SJSA1 (cell line): ENCODE measurements around the gene ORMDL3. TPM values are rescaled to one million over a fixed set of nuclear protein-coding genes. Genes with fewer than 3 reads are reported as not detected.

ENCODE experiments used
- DNase-seq, 2 experiments: peaks; one replicate each; pipeline ENCODE4 v3.0.0-alpha.2; 2015 to 2020; ENCODE audit warnings: low spot score in 2 of 2, low read depth in 1 of 2
- H3K27ac ChIP-seq: fragments of 250-450 bp; sonication (Bioruptor Pico); 2 replicates; pipeline ENCODE4 v1.5.1; 2020; ENCODE audit warnings: mild to moderate bottlenecking, moderate library complexity
- H3K27me3 ChIP-seq: fragments of 250-450 bp; sonication (Bioruptor Pico); replicated peaks from 2 replicates; pipeline ENCODE4 v1.5.1; 2020; ENCODE audit warnings: mild to moderate bottlenecking, moderate library complexity
- H3K36me3 ChIP-seq: fragments of 250-450 bp; sonication (Bioruptor Pico); 2 replicates; pipeline ENCODE4 v1.5.1; 2020; ENCODE audit warnings: mild to moderate bottlenecking
- H3K4me1 ChIP-seq: fragments of 250-450 bp; sonication (Bioruptor Pico); replicated peaks from 2 replicates; pipeline ENCODE4 v1.6.1; 2021; ENCODE audit warnings: mild to moderate bottlenecking
- H3K4me3 ChIP-seq: fragments of 250-450 bp; sonication (Bioruptor Pico); 2 replicates; pipeline ENCODE4 v1.5.1; 2020; ENCODE audit warnings: mild to moderate bottlenecking
- H3K9me3 ChIP-seq: fragments of 250-450 bp; sonication (Bioruptor Pico); replicated peaks from 2 replicates; pipeline ENCODE4 v1.5.1; 2020; ENCODE audit warnings: mild to moderate bottlenecking
- total RNA-seq: library from RNA; depleted of rRNA; stranded (reverse); fragments of >200 nt; shearing (Covaris generic); gene quantifications from 2 replicates; pipeline ENCODE4 v1.2.3, GENCODE V29; 2014; rRNA removed

The ORMDL3 gene, protein sequence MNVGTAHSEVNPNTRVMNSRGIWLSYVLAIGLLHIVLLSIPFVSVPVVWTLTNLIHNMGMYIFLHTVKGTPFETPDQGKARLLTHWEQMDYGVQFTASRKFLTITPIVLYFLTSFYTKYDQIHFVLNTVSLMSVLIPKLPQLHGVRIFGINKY
- total RNA-seq = 36.0 and 39.1 TPM in 2 replicates

- Histone ChIP-seq H3K27me3 (no peaks in the 10 kb centered on the region), H3K4me3 (peak within 1 kb of the TSS; percentile 53), H3K9me3 (no peaks in the 10 kb centered on the region), H3K36me3 (peaks cover 20% of the 10 kb centered on the region), H3K27ac (peak within 1 kb of the TSS; percentile 89), H3K4me1 (peaks cover 38% of the 10 kb centered on the region)
- DNase-seq = peak; percentile 89 to 94
Observed at GRCh38 chr17:39927101-39927928, at the start of gene ORMDL3, which contains the start of gene LRRC3C. Gene ORMDL3 (minus strand): TSS chr17:39927601. CDS start chr17:39924203, 3,398 bp downstream. Gene LRRC3C (plus strand): TSS chr17:39927732. CDS start chr17:39941524, 13,792 bp downstream.

- Histone ChIP-seq H3K27me3 (peaks cover 4% of the 10 kb centered on the region; the same call in 1 of the 2 replicates), H3K4me1 (peaks cover 11% of the 10 kb centered on the region), H3K9me3 (no peaks in the 10 kb centered on the region), H3K36me3 (peaks cover 1% of the 10 kb centered on the region), H3K4me3 (no peak overlapping the region), H3K27ac (no peak overlapping the region)
- DNase-seq = no peak
Observed at GRCh38 chr17:39975801-39976200, 48.4 kb upstream of the ORMDL3 start.

DNA sequence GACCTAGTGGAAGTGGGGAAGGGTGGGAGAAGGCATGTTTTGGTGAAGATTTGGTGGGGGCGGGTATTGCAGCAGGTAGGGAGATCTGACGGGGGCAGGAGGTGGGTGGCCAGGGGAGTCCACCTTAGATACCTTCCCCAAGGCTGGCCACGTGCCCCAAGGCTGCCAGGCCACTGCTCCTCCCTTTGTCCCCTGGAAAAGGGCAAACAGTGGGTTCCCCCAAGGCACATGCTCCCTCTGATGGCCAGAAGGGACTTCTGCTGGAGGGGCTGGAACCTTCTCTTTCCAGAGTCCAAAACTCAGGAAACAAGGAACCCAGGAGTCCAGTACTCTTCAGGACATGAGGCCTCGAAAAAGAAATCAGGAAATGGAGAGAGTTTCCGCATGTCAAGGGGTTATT is 47.0 kb upstream of the ORMDL3 start:
- Histone ChIP-seq H3K4me3 (no peak overlapping the region), H3K36me3 (no peaks in the 10 kb centered on the region), H3K27me3 (peaks cover 4% of the 10 kb centered on the region; the same call in 1 of the 2 replicates), H3K4me1 (peaks cover 5% of the 10 kb centered on the region), H3K9me3 (no peaks in the 10 kb centered on the region), H3K27ac (no peak overlapping the region)
- DNase-seq = no peak

GRCh38 chr17:39973496-39973895 is 46.1 kb upstream of the ORMDL3 start:
- Histone ChIP-seq H3K36me3 (no peaks in the 10 kb centered on the region), H3K9me3 (no peaks in the 10 kb centered on the region), H3K27me3 (peaks cover 4% of the 10 kb centered on the region; the same call in 1 of the 2 replicates), H3K4me3 (no peak overlapping the region), H3K27ac (no peak overlapping the region), H3K4me1 (no peaks in the 10 kb centered on the region)
- no peak for DNase-seq

DNA sequence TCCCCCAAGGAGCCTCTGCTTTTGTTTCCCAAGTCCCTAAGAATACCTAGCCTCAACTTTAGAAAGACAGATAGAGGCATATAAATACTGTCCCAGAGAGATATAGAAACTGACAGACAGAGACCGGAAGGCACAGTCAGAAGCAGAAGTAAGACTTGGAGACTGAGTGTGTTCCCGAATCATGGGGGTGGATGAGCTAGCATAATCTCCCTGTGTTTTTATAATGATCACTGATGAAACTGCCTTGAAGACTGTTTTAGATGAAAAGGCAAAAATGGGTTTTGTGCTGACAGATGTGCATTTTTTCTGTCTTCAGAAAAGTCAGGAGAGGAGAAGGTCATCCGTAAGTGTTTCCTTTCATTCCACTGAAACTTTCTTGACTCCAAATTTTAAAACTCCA is 44.9 kb upstream of the ORMDL3 start:
- H3K4me3 ChIP-seq = no peak overlapping the region
- no peaks in the 10 kb centered on the region for H3K9me3 ChIP-seq
- no peaks in the 10 kb centered on the region for H3K4me1 ChIP-seq
- H3K27ac ChIP-seq = no peak overlapping the region
- peaks cover 4% of the 10 kb centered on the region; the same call in 1 of the 2 replicates for H3K27me3 ChIP-seq
- no peak for DNase-seq
- H3K36me3 ChIP-seq = no peaks in the 10 kb centered on the region

DNA sequence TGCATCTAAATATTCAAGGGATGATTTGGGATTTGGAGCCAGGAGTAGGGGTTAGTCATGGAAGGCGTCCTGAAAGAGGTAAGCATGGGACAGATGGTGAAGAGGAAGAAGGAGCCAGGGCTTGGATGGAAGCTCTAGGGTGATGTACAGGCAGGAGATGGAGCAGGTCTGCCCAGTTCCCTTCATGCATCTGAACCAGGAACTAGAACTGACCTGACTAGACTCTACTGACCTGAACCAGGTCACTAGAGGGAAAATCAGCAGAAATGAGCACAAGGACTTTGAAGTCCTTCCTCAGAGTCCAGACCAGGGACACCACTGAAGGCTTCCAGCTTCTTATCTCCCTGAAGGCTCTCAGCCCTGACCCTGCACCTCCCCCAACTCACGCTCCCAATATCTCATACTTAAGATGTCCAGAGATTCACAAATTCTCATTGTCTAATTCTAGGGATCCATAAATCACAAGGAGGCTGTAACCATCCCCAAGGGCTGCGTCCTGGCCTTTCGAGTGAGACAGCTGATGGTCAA is 43.7 kb upstream of the ORMDL3 start:
- Histone ChIP-seq H3K4me3 (no peak overlapping the region), H3K27me3 (peaks cover 4% of the 10 kb centered on the region; the same call in 1 of the 2 replicates), H3K9me3 (no peaks in the 10 kb centered on the region), H3K36me3 (no peaks in the 10 kb centered on the region), H3K4me1 (no peaks in the 10 kb centered on the region), H3K27ac (no peak overlapping the region)
- DNase-seq = no peak

- no peaks in the 10 kb centered on the region for H3K4me1 ChIP-seq
- no peak for DNase-seq
- peaks cover 11% of the 10 kb centered on the region; the same call in 1 of the 2 replicates for H3K27me3 ChIP-seq
- no peak overlapping the region for H3K4me3 ChIP-seq
- H3K9me3 ChIP-seq = no peaks in the 10 kb centered on the region
- no peak overlapping the region for H3K27ac ChIP-seq
- H3K36me3 ChIP-seq = no peaks in the 10 kb centered on the region
Observed at GRCh38 chr17:39970157-39970692, 42.8 kb upstream of the ORMDL3 start.

DNA sequence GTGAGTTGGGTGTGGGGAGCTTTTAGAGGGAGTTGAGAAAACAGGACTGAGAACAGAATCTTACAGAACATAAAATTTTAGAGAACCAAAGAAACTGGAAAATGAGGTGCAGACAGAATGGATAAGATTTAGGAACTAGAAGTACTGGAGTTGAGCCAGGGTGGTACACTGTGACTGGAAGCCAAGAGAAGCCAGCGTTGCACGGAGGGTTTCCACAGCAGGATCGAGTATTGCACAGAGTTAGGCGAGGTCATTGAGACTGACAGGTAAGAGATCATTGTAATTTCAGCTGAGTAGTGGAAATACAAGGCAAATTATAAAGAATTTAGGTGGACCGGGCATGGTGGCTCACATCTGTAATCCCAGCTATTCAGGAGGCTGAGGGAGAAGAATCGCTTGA is 42.0 kb upstream of the ORMDL3 start:
- DNase-seq = no peak
- H3K27ac ChIP-seq = no peak overlapping the region
- H3K4me1 ChIP-seq = no peaks in the 10 kb centered on the region
- H3K36me3 ChIP-seq = no peaks in the 10 kb centered on the region
- H3K4me3 ChIP-seq = no peak overlapping the region
- no peaks in the 10 kb centered on the region for H3K9me3 ChIP-seq
- H3K27me3 ChIP-seq = peaks cover 12% of the 10 kb centered on the region; the same call in 1 of the 2 replicates

GRCh38 chr17:39968761-39969160 is 41.4 kb upstream of the ORMDL3 start:
- Histone ChIP-seq H3K9me3 (no peaks in the 10 kb centered on the region), H3K27ac (no peak overlapping the region), H3K36me3 (no peaks in the 10 kb centered on the region), H3K4me1 (no peaks in the 10 kb centered on the region), H3K4me3 (no peak overlapping the region), H3K27me3 (peaks cover 14% of the 10 kb centered on the region)
- DNase-seq = no peak

- peaks cover 10% of the 10 kb centered on the region for H3K27me3 ChIP-seq
- H3K27ac ChIP-seq = no peak overlapping the region
- no peak for DNase-seq
- H3K36me3 ChIP-seq = no peaks in the 10 kb centered on the region
- no peak overlapping the region for H3K4me3 ChIP-seq
- no peaks in the 10 kb centered on the region for H3K4me1 ChIP-seq
- no peaks in the 10 kb centered on the region for H3K9me3 ChIP-seq
Observed at GRCh38 chr17:39966771-39967170, 39.4 kb upstream of the ORMDL3 start.

- no peaks in the 10 kb centered on the region for H3K9me3 ChIP-seq
- H3K4me3 ChIP-seq = no peak overlapping the region
- H3K4me1 ChIP-seq = no peaks in the 10 kb centered on the region
- peaks cover 10% of the 10 kb centered on the region for H3K27me3 ChIP-seq
- no peaks in the 10 kb centered on the region for H3K36me3 ChIP-seq
- no peak overlapping the region for H3K27ac ChIP-seq
- no peak for DNase-seq
Observed at GRCh38 chr17:39965017-39965699, 37.8 kb upstream of the ORMDL3 start.

DNA sequence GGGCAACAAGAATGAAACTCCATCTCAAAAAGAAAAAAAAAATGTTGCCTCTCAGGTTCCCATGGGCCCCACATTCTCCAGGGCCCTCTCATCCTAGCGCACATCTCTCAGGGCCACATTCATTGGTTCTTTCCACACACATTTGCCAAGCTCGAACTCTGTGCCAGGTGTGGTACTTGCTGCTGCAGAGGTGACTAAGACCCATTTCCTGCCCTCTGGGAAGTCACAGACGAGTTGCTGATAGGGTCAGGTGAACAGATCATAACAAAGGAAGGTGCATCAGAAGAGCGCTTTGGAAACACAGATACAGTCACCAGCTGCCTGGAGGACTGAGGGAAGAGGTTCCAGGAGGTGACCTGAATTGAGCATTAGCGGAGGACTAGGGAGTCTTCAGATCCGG is 36.4 kb upstream of the ORMDL3 start:
- H3K4me3 ChIP-seq = no peak overlapping the region
- no peaks in the 10 kb centered on the region for H3K4me1 ChIP-seq
- no peaks in the 10 kb centered on the region for H3K36me3 ChIP-seq
- peaks cover 10% of the 10 kb centered on the region for H3K27me3 ChIP-seq
- DNase-seq = no peak
- H3K27ac ChIP-seq = no peak overlapping the region
- H3K9me3 ChIP-seq = no peaks in the 10 kb centered on the region

GRCh38 chr17:39962642-39963220 is 35.3 kb upstream of the ORMDL3 start, which contains the start of gene GSDMA:
Gene GSDMA (plus strand): TSS chr17:39963004. CDS start chr17:39965688, 2,684 bp downstream.
- Histone ChIP-seq H3K9me3 (no peaks in the 10 kb centered on the region), H3K4me1 (no peaks in the 10 kb centered on the region), H3K27me3 (peaks cover 10% of the 10 kb centered on the region), H3K4me3 (no peak within 1 kb of the TSS), H3K27ac (no peak within 1 kb of the TSS), H3K36me3 (no peaks in the 10 kb centered on the region)
- no peak for DNase-seq
